Stimulated activated CD4-positive, alpha-beta T cell treated with anti-CD3 and anti-CD28 coated beads, Interleukin-15, amount 100 ng/mL, for 48 hours (primary cell): ENCODE results near the gene MBTD1.
A peak's percentile ranks its signal among the peaks of the same experiment; 100 is the strongest.
"Not testable (repeated sequence)": the region's sequence is repeated elsewhere in the genome, so short reads cannot be mapped to it uniquely, and the experiment has no call there.

Experiments
- DNase-seq, 2 donors: peaks; one replicate each; pipeline ENCODE4 v3.0.0-alpha.2; 2020; ENCODE audit warnings: low read depth in 2 of 2

Gene MBTD1

DNA sequence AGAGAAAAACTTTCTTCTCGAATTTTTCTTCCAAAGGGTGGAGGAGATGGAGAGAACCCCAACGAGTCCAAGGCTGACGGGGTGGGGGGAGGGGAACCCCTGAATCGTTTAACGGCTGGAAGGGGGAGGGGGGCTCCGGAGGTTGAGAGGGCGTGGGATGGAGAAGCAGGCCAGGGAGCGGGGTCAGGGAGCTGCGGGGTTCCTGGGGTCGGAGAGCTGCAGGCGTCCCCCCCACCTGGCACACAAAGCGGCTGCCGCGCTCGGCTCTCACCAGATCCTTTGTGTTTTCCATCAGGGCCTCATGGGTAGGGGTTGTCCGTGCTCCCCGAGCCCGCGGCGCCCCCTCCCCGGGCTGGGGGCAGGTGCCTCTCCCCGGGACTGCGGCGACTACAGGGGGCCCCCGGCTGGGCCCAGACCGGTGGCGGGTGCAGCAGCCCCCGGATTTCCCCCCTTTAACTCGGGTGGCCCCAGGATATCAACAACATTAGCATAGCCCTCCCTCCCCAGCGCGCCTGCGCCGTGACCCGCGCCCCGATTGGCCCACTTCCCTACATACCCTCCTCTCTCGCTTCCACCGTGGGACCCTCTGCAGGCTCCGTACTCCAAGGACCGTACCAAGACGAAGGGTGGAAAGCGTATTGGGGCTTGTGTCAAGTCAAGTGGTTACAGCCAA is at the start of gene MBTD1:
TSS of gene MBTD1 (minus strand) at position 486 of the 673 bp plus-strand sequence. CDS start 34,888 bp downstream, outside the sequence.
- peak; percentile 92 to 93 for DNase-seq

DNA sequence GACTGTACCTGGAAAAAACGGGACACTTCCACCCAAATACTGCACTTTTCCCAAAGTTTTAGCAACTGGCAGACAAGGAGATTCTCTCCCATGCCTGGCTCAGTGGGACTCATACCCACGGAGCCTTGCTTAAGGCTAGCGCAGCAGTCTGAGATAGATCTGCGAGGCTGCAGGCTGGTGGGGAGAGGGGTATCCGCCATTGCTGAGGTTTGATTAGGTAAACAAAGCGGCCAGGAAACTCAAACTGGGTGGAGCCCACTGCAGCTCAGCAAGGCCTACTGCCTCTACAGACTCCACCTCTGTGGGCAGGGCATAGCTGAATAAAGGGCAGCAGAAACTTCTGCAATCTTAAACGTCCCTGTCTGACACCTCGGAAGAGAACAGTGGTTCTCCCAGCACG is 45.3 kb upstream of the MBTD1 start:
- no peak for DNase-seq

- no peak for DNase-seq
These were observed 40.0 kb upstream of the MBTD1 start for GRCh38 chr17:51299859-51300258.

GRCh38 chr17:51298508-51299371 is 38.9 kb upstream of the MBTD1 start:
- no peak for DNase-seq

- not testable (repeated sequence) for DNase-seq
These were observed 34.5 kb upstream of the MBTD1 start for GRCh38 chr17:51294338-51294737.

DNA sequence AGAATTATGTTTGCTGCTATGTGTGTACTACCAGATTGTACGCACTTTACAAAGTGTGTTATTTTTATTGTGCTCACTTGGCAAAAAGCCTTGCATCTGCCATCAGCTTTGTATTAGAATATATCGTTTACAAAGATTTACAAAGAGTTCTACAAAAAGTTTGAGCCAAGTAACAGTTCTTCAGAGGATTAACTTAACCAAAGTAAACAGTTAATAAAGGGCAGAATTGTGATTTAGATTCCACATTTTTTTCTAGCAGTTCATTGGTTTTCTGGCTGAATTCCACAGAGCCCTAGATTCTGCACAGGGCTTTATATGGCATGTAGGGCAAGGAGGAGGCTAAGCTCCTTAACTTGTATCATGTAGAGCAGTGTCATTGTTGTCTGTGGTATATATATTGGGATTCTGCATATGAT is 29.9 kb upstream of the MBTD1 start:
- no peak for DNase-seq

GRCh38 chr17:51287412-51287811 is 27.6 kb upstream of the MBTD1 start:
- no peak for DNase-seq

DNA sequence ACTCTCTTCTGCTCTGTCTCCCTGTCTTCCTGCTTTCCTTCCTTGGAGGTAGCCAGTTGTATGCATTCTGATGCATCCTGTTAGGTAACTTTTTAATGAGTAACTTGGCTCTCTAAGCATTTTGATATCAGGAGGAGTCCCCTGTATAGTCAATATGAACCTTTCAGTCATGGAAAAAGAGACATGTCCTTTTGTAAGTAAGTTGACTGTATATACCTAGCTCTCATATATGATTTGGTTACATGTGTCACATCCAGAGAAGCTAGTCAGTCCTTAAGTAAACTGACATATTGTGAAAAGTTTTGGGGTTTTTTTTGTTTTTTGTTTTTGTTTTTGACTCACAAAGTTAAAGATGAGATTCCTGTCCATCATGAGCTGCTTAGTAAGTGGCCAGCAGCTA is 19.3 kb upstream of the MBTD1 start:
- no peak for DNase-seq

DNA sequence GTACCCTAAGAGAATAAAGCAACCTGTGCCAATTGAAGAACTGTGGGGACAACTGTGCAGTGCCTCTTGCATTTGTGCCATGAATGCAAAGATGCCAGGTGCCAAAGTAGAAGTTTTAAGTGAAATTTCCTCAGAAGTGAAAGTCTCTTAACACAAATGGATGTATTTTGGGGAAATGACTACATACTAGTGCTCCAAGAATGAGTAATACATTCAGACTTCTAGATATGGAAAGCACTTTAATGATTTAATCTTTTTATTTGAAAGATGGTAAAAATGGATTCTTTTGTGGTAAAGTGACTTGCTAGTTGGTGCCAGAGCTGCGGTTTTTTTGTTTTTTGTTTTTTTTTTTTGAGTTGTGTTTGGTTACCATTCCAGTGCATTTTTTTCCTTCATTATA is 15.5 kb upstream of the MBTD1 start:
- no peak for DNase-seq

GRCh38 chr17:51272812-51273211 is 13.0 kb upstream of the MBTD1 start:
- no peak for DNase-seq

- DNase-seq, result no peak
These were observed 10.8 kb upstream of the MBTD1 start for GRCh38 chr17:51270636-51271035.

DNA sequence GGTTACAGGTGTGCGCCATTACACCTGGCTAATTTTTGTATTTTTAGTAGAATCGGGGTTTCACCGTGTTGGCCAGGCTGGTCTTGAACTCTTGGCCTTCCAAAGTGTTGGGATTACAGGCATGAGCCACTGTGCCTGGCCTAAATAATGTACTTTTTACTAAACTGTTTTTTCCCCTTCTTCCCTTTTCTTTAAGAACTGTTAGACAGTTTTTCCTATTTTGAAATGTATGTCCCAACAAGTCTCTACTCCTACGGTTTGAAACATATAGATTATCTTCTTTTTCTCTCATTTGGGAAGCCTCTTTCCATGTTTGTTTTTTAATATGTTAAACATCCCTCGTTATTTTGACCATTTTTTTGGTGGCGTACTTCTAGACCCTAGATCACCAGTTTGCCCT is 10.1 kb upstream of the MBTD1 start:
- DNase-seq, result no peak

GRCh38 chr17:51264466-51264865 is 4.6 kb upstream of the MBTD1 start:
- not testable (repeated sequence) for DNase-seq

DNA sequence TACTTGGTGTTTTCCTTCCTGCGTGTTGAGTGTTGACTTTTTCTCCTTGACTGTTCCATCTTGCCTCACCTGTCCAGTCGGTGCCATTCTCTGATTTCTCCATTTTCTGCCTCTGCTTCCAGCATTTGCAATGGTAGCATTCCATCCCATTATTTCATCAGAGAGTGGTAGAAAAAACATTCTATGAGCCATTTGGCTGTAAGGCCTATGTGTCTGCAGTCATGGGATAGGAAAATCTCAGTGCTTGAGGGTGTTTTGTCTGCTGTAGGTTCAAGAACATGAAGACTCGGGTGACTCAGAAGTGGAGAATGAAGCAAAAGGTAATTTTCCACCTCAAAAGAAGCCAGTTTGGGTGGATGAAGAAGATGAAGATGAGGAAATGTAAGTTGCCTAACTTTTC is 3.2 kb upstream of the MBTD1 start:
- DNase-seq, result no peak

- DNase-seq, result no peak
These were observed 1.4 kb upstream of the MBTD1 start for GRCh38 chr17:51261024-51261963.

GRCh38 chr17:51260237-51261023 is 581 bp upstream of the MBTD1 start, which contains the start of gene UTP18:
Gene UTP18, plus strand, starts transcription at chr17:51260546. Its CDS starts 39 bp downstream, at chr17:51260585.
- DNase-seq, result peak; percentile 94 to 95

DNA sequence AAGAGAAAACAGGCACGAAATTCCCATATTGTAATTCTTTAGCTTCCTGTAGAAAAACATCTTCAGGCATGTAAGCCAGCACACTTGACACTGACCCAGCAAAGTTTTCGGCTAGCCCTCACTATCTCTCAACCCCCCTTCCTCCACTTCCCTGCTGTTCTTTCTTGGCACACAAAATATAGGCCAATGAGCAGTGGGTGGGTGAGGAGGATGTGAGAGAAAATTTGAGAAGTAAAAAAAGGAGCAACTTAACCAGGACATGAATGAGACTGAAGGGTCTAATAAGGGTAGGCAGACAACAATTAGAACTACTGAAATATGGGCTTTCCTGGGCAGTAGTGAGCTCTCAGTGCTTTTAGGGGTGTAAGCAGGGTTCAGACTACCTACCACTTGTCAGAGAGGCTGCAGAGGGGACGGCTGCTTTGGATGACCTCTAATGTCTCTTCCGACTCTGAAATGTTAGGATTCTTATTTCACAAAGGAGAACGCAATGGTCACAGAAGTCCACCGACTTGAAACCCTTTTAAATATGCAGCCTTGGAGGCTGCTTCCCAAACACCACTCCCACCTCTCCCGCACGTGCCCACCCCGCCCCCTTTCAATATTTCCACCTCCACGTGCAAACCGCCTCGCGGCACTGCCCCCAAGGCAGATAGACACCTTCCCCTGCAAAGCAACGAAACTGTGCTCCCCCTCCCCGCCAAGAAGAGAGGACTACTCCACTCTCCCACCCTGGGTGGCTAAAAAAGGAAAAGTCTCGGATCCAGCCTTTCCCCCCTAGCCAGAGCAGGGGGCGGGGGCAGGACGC is 889 bp downstream of the MBTD1 start:
- DNase-seq, result no peak

DNA sequence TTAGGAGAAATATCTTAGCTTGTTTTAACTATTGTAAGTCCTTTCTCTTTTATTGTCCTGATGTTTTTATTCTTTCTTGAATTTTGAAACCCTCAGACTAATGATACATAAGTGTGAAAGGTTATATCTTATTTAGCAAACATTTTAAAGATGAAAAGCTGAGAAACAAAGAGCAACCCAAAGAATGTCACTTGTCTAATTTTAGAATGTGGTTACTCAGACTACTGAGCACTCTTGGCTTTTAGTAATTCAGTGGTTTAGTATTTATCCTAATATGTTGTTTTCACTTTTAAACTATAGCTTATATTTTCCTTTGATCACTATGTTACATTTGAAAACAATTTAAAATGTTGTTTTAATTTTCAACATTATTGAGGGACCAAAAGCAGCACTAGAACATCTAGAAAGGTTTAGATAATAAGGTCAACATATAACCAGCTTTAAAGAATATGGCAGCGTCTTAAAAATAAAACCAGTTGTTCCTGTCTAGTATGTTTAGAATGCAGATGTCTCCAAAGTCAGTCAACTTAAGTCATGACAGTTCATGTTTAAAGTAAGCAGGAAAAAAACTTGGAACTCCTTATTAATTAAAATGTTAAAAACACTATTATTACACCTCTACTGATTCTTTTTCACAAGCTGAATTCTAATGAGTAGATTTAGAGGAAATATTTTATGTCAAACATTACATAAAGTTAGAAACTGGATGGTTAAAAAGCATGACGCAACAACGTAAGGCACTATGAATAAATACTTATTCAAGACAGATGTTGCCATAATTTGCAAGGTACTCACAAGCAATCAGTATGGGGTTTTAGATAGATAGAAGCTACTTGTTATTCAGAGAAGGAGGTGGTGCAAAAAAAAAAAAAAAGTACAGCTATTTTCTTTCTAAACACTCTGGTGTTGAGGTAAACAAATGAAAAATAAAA is 2.4 kb downstream of the MBTD1 start:
- DNase-seq, result no peak

DNA sequence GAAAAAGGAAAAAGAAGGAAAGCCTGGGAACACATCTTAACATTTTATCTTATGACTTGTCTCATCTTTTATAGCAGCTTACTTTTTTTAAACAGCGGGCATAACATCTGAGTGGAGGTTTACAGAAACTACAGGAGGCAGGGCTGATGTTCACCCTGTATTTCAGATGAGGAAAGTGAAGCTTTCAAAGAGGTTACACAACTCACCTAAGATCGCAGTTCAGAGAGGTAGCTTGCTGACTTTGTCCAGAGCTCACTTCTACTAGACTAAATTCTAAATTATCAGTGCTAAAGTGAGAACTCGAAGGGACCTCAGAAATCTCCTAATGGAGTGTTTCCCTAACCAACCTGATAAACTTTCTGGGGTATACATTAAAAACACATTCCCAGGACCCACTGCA is 3.7 kb downstream of the MBTD1 start:
- DNase-seq, result no peak
